HG02852 (cell line): ENCODE measurements around the gene GNAS-AS1.
"Not testable (repeated sequence)": the region's sequence is repeated elsewhere in the genome, so short reads cannot be mapped to it uniquely, and the experiment has no call there.

Source experiments
- ATAC-seq: cut with Tn5 transposase; IDR thresholded peaks from one replicate; pipeline ENCODE4 v1.9.1; 2021; ENCODE audit warnings: mild to moderate bottlenecking, moderate library complexity; ENCODE audit not compliant: unreplicated experiment

GNAS-AS1 gene

DNA sequence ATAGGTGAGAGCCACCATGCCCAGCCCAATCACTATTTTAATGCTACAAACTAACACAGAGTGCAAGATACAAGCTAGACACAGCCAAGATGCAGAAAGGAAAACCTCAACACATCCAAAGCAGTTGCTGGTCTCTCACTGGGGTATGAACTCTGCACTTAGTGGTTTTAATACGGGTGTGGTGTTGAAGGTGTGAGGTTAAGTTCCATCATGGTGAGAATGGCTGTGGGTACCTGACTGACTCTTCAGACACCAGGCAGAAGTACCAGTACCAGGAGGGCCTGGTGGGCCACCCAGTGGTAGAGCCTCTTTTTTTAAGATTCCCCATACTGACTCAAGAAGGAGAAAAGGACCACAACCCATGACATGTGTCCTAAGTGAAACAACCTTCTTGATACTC lies 13.0 kb downstream of the GNAS-AS1 start:
- ATAC-seq = no peak

DNA sequence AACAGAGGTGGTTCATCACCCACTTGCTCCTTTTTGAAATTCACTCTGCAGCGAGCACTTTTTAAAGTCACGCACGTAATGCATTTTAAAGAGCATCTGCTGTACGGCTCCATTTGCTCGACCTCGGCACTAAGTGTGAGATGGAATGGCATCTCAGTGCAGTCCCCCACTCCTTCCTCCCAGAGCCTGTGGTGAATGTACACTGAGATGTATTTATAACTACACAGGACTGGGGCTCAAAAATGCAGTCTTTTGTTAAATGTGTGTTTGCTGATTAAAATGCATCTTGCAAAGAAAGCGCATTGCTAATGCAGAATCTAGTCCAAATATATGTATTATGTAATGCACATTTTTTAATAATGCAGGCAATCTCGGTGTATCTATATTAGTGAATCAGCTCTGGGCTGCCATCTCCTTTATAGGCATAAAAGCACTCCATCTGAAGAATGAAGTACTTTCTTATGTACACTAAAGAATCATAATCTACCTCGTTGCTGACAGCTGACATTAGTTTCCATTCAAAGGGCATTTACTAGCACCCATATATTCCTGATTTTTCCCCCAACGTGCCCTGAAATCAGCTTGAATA lies 14.0 kb downstream of the GNAS-AS1 start:
- ATAC-seq = no peak

DNA sequence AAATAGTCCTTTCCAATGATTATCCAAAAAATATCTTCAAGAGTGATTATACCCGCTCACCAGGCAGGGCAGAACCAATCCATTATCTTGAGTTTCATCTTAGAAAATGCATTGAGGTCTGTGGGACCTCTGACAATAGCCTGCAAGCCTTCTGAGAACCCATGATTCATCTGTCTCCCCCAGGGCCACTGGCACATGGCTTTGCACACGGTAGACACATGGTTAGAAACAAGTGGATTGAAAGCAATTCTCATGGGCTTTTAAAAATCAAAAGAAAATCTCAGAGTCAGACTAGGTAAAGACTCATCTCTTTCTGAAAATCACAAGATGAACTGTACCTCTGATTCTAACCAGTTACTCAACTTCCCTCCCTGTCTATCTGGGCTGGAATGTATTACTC lies 15.5 kb downstream of the GNAS-AS1 start:
- ATAC-seq = no peak

DNA sequence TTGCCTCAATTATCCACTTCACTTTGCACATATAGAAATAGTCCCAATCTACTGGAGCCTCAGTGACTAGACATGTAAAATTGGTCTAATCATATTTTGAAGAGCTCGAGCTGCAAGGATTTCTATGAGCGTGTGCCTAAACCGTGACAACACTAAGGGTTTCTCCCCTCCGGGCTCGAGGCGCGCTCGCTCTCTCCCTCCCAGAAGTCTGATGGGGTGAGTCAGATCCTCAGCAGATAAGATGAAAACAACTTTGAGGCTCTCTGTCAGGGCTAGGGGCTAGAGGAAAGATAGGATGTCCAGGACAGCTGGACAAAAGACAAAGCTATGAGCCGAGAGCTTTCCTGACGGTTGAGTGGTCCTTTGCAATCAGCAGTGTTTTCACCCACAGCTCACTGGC lies 16.8 kb downstream of the GNAS-AS1 start:
- ATAC-seq = no peak

GRCh38 chr20:58832457-58832856 lies 18.2 kb downstream of the GNAS-AS1 start:
- no peak for ATAC-seq

- ATAC-seq = no peak
Observed at GRCh38 chr20:58829531-58829941, 21.2 kb downstream of the GNAS-AS1 start.

DNA sequence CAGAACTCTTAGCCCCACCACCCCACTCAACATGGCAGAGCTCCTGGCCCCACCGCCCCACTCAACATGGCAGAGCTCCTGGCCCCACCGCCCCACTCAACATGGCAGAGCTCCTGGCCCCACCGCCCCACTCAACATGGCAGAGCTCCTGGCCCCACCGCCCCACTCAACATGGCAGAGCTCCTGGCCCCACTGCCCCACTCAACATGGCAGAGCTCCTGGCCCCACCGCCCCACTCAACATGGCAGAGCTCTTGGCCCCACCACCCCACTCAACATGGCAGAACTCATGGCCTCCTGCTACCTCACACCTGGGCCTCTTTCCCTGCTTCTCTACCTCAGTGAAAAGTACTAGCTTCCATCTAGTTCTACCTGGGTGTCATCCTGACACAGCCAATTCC lies 21.9 kb downstream of the GNAS-AS1 start:
- not testable (repeated sequence) for ATAC-seq

DNA sequence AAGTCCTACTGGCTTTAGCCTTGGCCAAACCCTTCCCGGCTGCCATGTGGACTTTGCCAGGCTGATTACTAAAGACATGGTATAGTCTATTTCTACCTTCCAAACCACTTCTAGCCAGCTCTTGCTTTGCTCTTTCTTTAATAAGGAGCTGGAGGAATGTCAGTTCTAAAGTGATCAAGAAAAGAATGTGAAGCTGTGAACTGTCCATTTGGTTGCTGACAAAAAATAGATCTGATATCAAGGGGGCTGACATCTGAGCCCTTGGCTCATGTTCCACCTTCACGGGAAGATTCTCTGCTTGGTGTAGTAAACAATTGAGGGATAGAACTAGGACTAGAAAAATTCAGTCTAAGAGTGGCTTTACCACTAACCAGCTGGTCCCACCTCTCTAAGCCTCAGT lies 22.6 kb downstream of the GNAS-AS1 start:
- no peak for ATAC-seq

DNA sequence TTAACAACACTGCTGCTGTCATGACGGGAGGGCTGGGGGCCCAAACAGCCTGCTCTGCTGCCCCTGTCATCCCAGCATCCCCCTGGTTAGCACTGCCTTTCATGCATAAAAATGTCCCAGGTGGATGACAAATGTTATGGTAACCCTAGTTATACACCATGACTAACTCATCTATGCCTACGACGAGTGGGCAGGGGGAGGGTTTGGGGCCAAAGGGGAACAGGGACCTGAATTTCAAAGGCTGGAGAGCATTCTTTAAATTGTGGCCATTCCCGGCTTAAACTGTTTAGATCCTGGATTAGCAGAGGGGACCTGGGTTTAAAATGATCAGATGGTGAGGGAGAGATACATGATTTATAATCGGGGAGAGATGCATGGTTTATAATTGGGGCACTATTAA lies 24.4 kb downstream of the GNAS-AS1 start:
- ATAC-seq = no peak

DNA sequence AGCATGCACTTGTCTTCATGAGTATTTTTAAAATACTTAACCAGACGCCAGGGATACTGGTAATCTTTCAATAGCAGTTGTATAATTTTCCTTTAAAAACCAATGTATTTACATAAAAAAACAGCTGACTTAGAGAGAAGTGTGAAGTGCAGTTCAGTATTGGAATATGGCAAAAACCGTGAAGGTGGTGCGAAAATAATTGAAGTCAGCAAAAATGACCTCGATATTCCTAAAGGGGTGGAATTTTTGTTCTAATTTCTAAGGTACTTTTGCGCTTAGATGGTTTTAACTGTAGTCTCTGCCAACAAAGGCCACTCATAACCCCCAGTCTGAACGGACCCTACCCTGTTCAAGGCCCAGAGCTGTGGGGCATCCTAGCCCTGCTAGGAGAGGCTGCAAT lies 25.3 kb downstream of the GNAS-AS1 start:
- no peak for ATAC-seq

- ATAC-seq = no peak
Observed at GRCh38 chr20:58824843-58825242, 25.9 kb downstream of the GNAS-AS1 start.

- no peak for ATAC-seq
Observed at GRCh38 chr20:58822748-58823730, 27.7 kb downstream of the GNAS-AS1 start.

- ATAC-seq = no peak
Observed at GRCh38 chr20:58822149-58822548, 28.6 kb downstream of the GNAS-AS1 start.

GRCh38 chr20:58820515-58820914 lies 30.2 kb downstream of the GNAS-AS1 start:
- ATAC-seq = not testable (repeated sequence)

DNA sequence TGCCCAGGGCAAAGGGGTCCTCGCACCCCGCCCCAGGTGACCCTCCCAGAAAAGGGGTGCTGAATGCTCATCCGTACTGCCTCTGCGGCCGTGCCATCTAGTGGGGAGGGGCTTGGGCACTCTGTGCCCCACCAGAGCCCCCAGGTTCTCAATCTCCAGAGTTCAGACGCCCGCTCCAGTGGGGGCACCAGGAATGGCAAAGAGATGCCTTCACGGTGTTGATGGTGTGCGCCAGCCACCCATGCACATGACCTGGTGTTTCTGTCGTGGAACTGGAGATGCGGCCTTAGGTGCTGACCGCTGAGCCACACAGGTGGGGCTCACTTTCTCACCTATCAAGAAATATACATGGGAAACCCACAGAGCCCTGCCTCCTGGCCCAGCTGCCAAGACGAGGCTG lies 30.8 kb downstream of the GNAS-AS1 start:
- ATAC-seq = no peak

DNA sequence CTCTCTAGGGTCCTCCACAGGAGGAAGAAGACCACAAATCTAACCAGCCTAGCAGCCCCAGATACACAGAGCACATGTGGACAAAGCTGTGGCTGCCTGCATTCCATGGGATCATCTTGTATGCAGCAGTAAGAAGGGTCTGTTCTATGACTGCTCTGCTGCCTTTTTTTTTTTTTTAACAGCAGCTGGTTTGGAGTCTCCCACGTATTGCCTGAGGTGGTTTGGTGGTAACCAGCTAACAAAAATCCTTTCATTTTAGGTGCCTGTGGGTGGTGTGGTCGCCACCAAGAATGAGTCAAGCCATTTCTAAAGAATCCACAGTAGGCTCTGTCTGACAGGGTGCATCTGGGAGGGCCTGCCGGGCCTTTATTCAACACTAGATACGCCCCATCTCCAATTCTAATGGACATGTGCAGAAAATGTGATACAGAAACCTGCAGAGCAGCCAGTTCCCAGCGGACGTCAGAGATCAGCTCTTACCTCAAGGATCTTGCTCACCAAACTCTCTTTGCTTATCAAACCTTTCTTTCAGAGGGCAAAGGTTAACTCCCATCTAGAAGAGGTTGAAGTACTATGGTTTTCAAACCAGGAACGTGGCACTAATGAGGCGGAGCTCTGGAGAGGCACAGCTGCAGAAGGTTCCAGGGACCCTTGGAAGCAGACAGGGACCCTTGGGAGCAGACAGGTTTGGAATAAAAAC lies 32.0 kb downstream of the GNAS-AS1 start:
- ATAC-seq = no peak

DNA sequence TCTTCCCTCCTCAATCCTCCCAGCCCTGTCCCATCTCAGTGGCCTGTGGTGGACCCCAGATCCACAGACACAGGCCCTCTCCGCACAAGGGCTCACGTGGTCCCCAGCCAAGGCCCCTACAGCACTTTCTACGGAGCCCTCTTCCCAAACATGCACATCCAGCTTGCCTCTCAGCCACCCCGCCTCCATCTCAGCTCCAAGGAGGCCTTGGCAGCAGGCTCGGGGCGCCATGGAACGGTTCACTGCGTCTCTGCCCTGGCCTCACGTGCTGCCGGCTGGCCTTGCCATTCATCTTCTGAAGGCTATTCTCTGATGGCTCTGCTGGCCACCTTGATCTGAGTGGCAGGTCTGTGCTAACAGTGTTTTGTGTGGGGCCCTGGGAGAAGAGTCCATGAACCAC lies 33.0 kb downstream of the GNAS-AS1 start:
- ATAC-seq = no peak

DNA sequence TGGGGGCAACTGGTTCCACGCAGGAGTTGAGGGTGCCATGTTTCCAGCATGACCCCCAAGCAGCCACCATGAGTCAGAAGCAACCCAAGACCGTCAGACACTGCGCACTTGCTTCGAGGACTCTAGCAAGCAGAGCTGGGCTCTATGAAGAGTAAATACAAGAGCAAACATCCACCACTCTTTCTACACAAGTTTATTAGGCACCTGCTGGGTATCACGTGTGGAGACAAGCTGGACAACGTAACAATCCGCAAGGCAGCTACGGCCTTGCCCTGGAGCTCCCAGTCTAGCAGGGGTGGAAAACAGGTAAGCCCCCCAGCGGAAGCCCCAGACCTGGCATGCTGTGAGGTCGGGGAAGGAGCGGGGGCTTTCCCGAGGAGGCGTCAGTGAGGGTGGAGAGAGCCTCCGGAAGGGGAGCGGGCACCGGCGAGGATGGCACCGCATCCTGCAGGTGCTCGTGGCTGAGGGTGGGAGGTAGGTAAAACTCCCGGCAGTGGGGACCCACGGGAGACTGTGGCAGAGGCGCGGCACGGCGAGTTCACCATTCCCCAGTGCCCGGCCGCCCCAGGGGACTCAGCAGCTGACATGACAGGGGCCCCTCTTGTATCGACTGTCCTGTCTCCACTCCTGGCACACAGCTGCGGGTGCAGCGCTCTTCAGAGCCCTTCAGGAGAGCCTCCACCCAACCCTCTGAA lies 33.6 kb downstream of the GNAS-AS1 start:
- ATAC-seq = no peak

- ATAC-seq = no peak
Observed at GRCh38 chr20:58816051-58816450, 34.7 kb downstream of the GNAS-AS1 start.

DNA sequence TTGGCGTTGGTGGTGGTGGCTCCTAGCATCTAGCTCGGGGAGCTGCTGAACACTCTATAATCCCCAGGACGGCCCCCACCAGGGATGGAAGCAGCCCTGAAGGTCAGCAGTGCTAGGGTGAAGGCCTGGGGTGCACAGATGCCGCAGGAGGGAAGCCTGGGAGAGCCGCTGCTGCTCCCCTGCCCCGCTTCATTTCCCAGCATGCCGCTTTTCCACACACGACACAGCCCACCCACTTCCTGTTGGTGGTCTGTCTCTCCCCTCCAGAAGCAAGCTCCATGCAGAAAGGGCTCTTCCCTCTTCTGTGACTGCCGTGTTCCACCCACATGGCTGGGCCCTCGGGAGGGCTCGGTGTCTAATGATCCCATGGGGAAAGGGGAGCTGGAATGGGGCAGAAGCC lies 35.3 kb downstream of the GNAS-AS1 start:
- ATAC-seq = no peak

DNA sequence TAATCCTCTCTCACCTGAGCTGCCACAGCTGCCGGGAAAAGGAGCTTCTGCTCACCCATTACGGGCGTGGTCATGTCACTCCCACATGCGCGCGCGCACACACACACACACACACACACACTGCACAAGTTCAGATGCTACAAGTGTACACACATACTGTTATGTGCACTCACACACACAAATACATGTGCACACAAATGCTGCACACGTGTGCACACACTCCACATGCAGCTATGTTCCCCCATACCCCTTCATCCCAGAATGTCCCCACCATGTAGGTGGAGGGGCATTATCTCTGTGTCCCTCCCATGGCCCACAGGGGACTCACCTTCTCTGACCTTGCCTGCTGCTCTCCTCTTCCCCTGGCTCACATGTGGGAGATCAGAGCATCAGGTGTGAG lies 37.3 kb downstream of the GNAS-AS1 start:
- ATAC-seq = no peak
